EL (cell line): ENCODE measurements around the gene SNTA1.
"Not testable (repeated sequence)": the region's sequence is repeated elsewhere in the genome, so short reads cannot be mapped to it uniquely, and the experiment has no call there.

Experiments
- DNase-seq: peaks from one replicate; pipeline ENCODE4 v3.0.0-alpha.2; 2016

Gene SNTA1

GRCh38 chr20:33423875-33424274 is 19.7 kb downstream of the SNTA1 start:
- not testable (repeated sequence) for DNase-seq

GRCh38 chr20:33423141-33423834 is 20.3 kb downstream of the SNTA1 start:
- peak; percentile 82 for DNase-seq

- DNase-seq = no peak
Observed at GRCh38 chr20:33419140-33419974, 24.2 kb downstream of the SNTA1 start.

- DNase-seq = no peak
Observed at GRCh38 chr20:33418033-33418432, 25.5 kb downstream of the SNTA1 start.

GRCh38 chr20:33415948-33416347 is 27.6 kb downstream of the SNTA1 start:
- DNase-seq = peak; percentile 39

GRCh38 chr20:33412484-33412838 is 31.1 kb downstream of the SNTA1 start:
- DNase-seq = no peak

- no peak for DNase-seq
Observed at GRCh38 chr20:33411711-33412483, 31.7 kb downstream of the SNTA1 start.

- no peak for DNase-seq
Observed at GRCh38 chr20:33411242-33411641, 32.3 kb downstream of the SNTA1 start.

- DNase-seq = no peak
Observed at GRCh38 chr20:33410081-33410742, 33.4 kb downstream of the SNTA1 start.

GRCh38 chr20:33408716-33409654 is 34.6 kb downstream of the SNTA1 start:
- DNase-seq = no peak

- DNase-seq = no peak
Observed at GRCh38 chr20:33408313-33408712, 35.2 kb downstream of the SNTA1 start.

- no peak for DNase-seq
Observed at GRCh38 chr20:33407796-33408195, 35.8 kb downstream of the SNTA1 start.

- DNase-seq = peak; percentile 17
Observed at GRCh38 chr20:33407251-33407650, 36.3 kb downstream of the SNTA1 start.

- DNase-seq = no peak
Observed at GRCh38 chr20:33404281-33404680, 39.3 kb downstream of the SNTA1 start.

GRCh38 chr20:33401921-33402369 is 41.6 kb downstream of the SNTA1 start:
- DNase-seq = peak; percentile 22

- DNase-seq = peak; percentile 91
Observed at GRCh38 chr20:33401184-33401920, 42.2 kb downstream of the SNTA1 start, which contains the start of gene CDK5RAP1. TSS of gene CDK5RAP1 (minus strand) at chr20:33401519. CDS start at chr20:33397064, 4,455 bp downstream.

GRCh38 chr20:33400812-33401183 is 42.8 kb downstream of the SNTA1 start:
- DNase-seq = peak; percentile 10

GRCh38 chr20:33399924-33400323 is 43.6 kb downstream of the SNTA1 start:
- no peak for DNase-seq

GRCh38 chr20:33394718-33395117 is 48.8 kb downstream of the SNTA1 start:
- DNase-seq = no peak

GRCh38 chr20:33393609-33394008 is 50.0 kb downstream of the SNTA1 start:
- no peak for DNase-seq
